ENCODE measurements around the gene TRIM29.

The TRIM29 gene

GRCh38 chr11:120089036-120090001 is 48.6 kb downstream of the TRIM29 start:
- DNase-seq, result no peak

GRCh38 chr11:120088056-120088455 is 49.9 kb downstream of the TRIM29 start:
- DNase-seq, result no peak

- DNase-seq, result no peak
These were observed 51.3 kb downstream of the TRIM29 start for GRCh38 chr11:120086651-120087050.

GRCh38 chr11:120079750-120080610 is 57.9 kb downstream of the TRIM29 start:
- no peak for DNase-seq

GRCh38 chr11:120078397-120078796 is 59.5 kb downstream of the TRIM29 start:
- DNase-seq, result no peak

- DNase-seq, result no peak
These were observed 63.8 kb downstream of the TRIM29 start for GRCh38 chr11:120074076-120074475.

GRCh38 chr11:120073196-120073595 is 64.7 kb downstream of the TRIM29 start:
- DNase-seq, result no peak

- DNase-seq, result no peak
These were observed 69.8 kb downstream of the TRIM29 start for GRCh38 chr11:120068114-120068573.

GRCh38 chr11:120067438-120068113 is 70.3 kb downstream of the TRIM29 start:
- DNase-seq, result no peak

- DNase-seq, result no peak
These were observed 71.0 kb downstream of the TRIM29 start for GRCh38 chr11:120066738-120067437.

GRCh38 chr11:120065876-120066275 is 72.0 kb downstream of the TRIM29 start:
- no peak for DNase-seq

GRCh38 chr11:120065176-120065575 is 72.7 kb downstream of the TRIM29 start:
- no peak for DNase-seq

GRCh38 chr11:120064341-120064740 is 73.6 kb downstream of the TRIM29 start:
- no peak for DNase-seq

- no peak for DNase-seq
These were observed 74.1 kb downstream of the TRIM29 start for GRCh38 chr11:120063686-120064340.

- DNase-seq, result no peak
These were observed 75.4 kb downstream of the TRIM29 start for GRCh38 chr11:120062561-120062930.

GRCh38 chr11:120061761-120062560 is 76.0 kb downstream of the TRIM29 start:
- no peak for DNase-seq
